ENCODE data around the gene FARS2.

FARS2 gene

DNA sequence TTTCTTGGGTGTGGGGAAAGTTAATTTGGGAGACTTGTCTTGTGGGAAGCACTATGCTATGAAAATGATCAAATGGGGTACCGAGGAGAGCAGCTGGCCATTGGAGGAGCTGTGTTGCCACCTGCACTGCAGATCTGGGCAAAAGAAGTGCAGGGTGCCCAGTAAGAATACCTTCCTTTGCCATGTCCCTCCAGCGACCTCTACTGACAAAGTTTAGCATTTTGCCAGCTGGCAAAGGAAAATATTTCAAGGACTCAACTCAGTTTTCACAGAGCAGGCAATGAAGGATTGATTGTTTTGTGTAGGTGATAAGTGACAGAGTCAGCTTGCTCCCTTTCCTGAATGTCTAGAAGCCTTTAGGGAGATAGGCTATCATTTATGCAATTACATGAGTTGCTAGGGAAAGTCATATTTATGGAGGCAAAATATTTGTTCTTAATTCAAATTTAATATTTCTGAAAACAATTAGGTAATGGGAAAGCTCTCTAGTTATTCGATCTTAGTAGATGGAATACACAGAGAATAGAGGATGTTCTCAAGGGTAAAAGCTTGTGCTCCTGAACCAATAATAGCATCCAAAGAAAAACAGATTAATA lies 118.4 kb downstream of the FARS2 start:
- FAIRE-seq = no peak

DNA sequence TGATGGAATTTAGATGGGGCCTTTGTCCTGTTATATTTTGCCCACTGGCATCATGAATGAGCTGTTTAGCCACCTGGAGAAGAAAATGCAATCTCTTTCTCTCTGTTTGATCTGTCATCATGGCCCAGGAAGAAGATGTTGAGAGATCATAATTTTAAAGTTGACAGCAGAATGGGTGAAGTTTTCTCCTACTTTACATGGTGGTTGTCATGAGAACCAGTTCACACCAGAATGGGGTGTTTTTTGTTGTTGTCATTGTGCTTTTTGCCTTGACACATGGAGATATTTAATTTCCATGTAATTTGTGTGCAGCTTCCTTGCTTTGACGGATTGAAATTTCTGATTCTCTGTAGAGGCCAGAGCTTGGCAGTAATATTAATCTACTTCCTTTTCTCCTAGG lies 122.5 kb downstream of the FARS2 start:
- no peak for FAIRE-seq

DNA sequence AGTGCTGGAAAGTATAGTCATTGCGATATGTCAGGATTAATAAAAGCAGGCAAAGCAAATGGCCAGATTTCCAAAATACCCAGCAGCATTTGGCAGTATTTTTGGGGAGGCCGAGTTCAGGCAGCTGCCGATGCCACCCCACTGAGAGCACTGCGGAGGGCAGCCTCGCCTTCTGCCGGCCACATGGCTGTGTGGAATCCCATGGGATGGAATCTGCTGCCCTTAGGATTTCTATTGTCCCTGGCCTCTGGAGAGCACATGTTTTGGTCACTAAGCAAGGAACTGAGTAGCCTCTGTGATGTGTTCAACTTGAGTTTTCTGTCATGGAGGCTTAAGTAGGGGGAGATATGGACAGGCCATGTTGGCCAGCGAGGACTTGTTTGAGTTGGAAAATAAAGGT lies 123.0 kb downstream of the FARS2 start:
- FAIRE-seq = no peak

DNA sequence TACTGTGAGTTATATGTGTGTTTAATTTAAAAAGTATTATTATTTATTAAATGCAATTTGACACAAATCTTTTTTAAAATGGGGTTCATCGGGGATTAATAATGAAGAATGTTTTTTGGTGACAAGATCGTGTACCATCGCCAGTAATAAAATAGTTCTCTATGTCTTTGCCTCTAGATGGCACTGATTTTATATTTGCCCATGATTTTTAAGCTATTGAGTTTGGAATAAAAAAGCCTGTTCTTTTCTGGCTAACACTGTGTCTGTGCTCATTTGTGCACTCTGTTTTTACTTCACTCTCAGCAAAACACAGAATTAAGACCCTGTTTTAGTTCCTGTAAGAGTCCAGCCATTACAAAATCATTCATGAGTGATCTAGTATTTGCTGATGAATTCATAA lies 127.0 kb downstream of the FARS2 start:
- no peak for FAIRE-seq

DNA sequence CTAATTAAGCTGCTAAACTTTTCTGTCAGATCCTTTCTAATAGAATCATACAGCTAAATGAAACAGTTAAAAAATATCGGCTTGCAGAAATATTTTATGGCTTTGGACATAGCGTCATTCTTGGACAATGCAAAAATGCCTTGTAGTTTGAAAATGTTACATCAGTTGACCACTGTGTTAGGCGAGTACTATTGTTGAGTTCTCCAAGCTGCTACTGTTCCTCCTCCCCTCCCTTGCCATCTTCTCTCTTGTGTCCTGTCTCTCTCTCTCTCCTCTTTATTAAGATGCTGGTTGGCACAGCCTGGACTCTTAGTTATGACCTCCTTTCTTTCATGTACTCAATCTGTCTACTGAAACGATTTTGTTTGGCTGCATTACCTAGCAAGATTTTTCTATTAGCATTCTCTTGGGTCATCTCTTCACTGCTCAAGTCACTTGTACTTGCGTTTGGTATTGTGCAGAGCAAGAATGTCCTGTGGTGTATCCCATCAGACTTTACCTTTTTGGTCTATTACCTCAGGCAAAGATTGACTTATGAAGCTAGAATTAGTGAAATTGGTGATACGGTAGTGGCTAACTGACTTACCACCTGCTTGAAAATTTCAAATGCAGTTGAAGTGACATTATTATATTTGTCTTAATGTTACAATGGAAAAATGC lies 127.9 kb downstream of the FARS2 start:
- no peak for FAIRE-seq

DNA sequence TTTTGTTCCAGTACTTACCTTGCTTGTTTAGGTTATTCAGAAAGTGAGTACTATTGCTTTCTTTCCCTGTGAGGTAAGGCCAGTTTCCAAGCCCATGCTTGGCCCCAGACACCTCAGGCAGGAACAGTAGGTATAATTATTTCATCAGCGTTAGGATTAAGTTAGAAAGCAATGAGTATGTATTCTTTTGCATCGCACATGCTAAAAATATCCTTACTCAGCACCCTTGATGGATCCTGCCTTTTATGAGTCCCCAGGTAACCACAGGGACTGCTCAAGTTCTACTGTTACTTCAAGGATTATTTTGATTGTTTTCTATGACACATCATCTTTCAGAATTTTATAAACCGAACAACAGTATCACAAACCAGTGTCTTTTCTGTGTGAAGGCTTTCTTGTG lies 128.9 kb downstream of the FARS2 start:
- FAIRE-seq = no peak

DNA sequence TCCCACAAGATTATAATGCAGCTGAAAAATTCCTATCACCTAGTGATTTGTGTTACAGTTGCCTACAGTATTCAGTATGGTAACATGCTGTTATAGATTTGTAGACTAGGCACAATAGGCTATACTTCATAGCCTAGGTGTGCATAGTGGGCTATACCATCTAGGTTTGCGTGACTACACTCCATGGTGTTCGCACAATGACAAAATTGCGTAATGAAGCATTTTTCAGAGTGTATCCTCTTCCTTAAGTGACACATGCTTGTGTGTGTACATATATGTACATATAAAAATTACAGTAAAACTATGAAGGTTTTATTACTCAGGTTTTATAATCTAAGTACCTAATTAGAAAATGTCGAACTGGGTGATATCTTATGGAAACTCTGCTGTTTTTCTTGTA lies 133.0 kb downstream of the FARS2 start:
- no peak for FAIRE-seq

DNA sequence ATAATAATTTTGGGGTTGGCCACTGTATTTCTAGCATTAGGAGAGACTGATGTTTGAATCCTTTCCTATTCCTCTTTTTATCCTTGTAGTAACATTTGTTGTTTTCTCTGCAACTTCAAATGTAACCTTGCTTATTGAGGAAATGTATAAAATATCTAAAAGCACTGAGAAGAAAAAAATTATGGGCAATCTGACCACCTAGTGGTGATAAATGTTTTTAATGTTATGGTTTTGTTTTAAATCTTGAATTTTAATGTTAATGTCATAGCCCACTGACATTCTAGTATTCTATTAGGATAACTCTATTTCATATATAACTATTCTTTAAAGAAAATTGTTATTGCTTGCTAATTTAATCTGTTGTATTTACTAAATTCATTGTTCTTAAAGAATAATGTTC lies 134.4 kb downstream of the FARS2 start:
- FAIRE-seq = no peak

DNA sequence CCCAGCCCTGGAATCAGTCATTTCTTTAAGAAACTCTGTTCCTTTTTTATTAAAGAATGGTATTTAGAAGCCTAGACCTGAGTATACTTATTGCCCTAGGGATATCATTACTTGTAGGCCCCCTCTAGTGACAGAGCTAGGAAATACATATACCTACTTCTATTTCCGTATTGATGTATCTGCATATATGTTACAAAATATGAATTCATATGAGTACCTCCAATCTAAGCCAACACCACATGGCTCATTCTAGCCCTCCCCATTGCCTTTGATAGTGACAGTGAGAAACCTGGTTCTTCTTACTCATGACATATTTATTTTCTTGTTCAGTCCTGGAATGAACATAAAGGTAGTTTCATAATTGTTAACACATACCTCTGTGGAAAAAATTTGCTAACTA lies 137.2 kb downstream of the FARS2 start:
- no peak for FAIRE-seq

DNA sequence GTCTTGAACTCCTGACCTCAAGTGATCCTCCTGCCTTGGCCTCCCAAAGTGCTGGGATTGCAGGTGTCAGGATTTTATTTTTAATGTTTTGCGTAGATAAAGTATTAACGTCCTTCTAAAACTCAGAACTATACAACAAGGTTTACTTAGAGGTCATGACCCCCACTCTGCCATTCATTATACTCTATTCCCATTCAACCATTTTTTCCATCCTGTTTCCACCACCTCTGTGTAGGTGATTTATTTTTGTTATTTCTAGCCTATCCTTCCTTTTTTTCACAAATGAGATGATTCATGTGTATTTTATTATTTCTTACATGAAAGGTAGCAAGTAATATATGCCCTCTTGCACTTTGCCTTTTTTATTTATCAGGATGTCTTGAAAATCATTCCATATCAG lies 138.1 kb downstream of the FARS2 start:
- FAIRE-seq = no peak

DNA sequence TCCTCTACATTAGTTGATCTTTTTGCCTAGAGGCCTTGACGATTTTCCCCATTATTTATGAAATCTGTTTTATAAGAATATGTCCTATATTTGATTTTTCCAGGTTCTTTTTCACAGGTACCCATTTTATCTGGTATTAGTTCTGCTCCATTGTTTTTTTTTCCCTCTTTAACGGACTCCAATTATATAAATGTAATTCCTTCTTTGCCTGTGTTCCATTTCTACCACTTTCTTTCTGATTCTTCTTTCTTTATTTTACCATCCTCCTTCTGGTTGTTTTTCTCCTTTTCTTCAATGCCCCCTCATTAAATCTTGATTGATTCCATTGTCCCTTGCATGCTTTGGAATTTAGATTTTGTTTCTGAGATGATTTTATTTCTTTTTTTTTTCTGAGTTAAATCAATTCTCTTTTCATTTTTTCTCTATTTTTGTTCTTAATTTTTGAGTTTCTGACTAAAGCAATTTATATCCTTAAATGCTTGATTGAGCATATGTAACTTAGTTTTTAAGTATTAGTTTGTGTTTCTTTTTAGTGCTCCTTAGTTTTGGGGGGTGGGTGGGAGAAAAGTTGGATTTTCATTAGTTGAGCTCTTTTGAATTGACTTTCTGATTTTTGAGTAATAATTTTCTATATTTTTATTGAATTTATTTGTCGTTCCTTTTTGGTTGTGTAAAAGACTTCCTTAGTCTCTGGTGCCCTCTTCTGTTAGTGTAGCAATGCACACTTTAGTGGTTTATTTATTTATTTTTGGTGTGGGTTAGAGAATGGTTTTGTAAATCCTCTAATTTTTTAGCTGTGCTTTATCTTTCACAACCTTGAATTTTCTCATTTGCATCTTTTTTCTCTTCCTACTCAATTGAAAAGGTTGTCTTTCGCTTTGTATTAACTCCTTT lies 140.8 kb downstream of the FARS2 start:
- FAIRE-seq = no peak

DNA sequence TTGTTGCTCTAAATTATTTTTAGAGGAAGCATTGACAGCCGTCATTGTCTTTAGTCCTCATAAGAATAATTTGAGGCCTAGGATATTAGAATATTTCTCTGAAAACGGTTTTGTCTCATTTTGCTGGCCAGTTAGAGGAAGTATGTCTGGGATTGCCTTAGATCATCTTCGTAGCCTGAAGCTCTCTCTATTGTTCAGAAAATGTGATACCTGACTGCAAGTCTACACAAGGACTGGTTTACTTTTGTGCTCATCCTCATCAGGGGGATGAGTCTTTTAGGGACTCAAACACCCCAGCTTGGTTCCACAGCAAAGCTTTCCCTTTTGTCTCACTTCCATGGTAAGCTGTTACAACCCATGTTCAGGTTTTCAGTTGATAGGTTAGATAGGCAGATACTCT lies 141.8 kb downstream of the FARS2 start:
- FAIRE-seq = no peak

DNA sequence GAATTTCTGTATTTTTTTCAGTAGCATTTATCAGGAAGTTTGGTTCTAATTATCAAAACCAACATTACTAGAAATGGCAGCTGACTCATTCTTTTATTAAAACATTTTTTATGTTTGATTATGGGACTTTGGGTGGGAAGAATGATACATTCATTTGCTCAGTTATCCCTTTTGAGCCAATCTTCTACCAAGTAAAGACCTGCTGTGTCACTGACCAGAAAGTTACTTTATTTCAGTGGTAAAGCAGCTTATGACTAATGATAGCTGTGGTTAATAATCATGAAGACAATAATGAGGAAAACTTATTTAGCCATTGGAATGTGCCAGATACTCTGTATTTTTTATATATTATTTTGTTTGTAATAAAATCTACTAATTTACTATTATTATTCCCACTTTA lies 142.3 kb downstream of the FARS2 start:
- no peak for FAIRE-seq

DNA sequence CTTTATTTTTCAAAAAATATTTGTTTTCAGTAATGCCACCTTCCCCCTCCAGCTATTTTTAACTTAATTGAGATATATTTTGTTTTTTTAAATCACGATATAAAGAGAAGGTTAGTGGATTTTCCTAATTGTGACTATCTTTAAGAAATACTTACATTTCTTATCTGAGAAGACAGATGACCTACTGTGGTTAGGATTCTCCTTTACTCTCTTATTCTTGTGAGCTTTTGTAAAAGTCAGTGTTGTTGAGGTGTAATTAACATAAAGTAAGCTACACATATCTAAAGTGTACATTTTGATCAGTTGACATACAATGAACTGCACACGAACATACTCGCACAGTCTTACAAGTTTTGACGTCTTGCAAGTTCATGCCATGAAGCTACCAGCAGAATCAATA lies 144.7 kb downstream of the FARS2 start:
- no peak for FAIRE-seq

DNA sequence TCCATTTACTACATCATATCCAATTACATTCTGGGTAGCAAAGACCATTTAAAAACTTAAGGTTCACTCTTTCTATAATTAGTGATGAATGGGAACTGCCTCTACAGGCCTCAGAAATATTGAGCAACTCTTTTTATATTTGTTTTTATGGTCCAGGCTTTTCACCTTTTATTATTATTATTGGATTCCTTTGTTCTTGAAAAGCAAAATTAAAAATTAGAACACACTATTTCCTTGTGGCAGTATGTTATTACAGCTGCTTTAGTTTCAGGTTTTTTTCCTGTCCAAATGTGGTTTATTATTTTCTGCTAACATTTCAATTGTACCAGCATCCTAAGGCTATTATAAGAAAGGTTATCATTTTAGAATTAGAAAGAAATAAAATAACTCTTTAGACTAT lies 150.1 kb downstream of the FARS2 start:
- no peak for FAIRE-seq

DNA sequence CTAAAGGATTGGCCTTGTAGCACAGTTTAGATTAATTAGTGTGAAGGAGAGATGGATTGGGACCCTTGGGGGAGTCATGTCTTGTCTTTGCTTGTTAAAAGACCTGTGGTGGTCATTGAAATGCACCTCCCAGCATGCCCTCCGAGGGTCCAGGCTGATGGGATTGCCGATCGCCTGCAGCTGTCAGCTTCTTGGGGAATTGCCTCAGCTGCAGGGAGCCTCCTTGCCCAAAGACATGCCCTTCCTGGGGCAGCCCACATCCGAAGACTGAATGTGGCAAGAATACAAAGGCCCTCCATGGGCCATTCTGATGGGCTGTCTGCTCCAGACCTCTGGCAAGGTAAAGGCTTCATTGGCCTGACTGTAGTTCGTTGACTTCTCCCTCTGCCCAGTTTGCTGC lies 150.7 kb downstream of the FARS2 start:
- FAIRE-seq = no peak

DNA sequence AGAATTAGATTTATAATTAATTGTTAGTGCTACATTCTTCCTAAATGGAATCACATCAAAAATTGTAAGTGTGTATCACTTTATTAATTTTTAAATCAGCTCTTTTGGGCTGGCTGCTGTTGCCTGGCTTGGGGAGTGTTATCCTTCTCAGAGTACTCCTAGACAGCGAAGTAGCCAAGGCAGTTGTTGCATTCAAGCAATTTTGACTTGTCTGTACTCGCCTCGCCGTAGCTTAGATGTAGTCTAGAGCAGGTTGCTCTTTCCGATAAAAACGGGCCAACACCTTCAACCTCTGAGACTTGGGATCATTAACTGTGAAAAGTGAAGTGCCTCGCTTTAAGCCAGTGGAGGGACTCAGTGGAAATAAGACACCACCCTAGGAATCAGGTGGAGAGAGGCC lies 151.3 kb downstream of the FARS2 start:
- FAIRE-seq = no peak

DNA sequence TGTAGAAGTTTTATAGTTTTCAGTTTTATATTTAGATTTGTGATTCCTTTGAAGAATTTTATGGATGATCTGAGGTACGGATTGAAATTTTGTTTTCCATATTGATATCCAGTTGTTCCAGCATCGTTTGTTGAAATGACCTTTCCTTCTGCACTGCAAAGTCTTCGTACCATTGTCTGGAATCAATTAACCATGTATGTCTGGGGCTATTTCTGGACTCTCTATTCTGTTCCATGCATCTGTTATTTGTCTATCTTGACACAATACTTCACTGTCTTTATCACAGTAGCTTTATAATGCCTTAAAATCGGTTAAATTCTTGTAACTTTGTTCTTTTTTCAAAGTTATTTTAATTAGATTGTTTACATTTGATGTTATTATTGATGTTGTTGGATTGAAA lies 154.9 kb downstream of the FARS2 start:
- no peak for FAIRE-seq

DNA sequence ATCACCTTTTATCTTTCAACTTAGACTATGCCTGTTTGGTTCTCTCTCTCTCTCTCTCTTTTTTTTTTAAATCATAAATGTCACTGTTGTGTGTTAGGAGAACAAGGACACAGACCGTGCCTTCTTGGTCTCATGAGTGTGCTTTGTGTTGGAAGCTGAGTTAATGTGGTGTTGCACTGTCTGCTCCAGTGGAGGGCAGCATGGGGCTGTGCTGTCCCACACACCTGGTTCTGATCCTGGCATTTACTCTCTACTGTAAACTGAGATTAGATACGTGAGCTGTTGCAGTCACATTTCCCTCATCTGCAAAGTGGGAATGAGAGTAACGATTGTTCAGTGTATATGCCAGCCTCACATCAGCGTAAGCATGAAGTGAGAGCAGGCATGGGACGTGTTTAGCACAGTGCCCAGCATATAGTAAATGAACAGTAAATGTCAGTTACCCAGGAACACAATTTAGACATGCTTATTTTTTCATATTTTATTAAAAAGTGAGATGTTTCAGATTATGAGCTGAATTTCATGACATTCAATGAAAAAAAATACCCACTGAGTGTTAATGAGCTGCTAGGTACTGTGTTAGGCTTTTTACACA lies 161.1 kb downstream of the FARS2 start:
- FAIRE-seq = no peak

DNA sequence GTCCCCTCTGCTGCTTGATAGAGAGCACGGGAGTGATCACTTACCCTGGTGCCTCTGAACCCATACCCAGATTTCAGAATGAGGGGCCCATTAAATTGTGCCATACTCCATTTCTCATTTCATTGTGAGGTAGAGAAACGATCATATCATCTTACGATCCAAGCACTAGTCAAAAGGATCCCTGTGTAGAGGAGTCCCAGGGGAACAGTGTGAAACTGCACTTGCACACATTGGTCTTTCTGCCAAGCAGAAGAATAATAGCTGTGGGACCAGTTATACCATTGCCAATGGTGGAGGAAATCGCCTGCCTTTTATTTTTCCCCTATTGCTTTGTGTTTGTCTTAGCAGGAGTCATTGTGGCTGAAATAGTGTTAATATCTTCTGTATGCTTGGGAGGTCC lies 161.9 kb downstream of the FARS2 start:
- no peak for FAIRE-seq

DNA sequence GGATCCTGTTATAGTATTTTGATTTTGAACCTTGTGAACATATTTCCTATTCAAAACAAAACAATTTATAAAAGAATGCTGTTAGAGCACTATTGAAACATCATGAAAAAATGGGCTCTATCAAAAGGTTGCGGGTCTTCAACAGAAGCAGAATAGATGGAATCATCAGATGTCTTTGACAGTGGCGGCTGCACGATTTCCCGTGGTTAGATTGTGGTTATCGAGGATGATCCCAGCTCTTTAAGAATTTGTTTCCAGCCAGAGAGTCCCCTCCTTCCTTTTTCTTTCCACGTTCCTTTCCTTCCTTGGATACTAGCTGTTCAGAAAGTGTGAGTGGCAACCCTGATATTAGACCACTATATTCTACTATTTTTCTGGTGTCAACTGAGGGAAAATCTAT lies 163.4 kb downstream of the FARS2 start:
- no peak for FAIRE-seq

DNA sequence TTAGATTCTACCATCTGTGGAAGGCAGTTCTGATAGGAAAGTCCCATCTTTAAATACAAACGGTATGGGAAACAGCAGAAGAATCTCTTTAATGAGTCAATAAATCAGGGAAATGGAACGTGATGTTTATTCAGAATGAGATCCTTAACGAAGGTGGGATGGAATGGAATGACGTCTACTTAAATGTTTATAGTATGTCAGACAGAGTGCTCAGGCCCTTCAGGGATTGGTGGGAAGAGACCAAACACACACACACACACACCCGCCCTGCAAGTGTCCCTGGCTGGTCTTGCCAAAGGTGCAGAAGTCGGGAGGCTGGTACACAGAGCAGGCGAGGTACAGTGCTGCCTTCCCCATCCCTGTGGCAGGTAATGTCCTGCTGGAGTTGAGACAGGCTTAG lies 164.0 kb downstream of the FARS2 start:
- FAIRE-seq = no peak

DNA sequence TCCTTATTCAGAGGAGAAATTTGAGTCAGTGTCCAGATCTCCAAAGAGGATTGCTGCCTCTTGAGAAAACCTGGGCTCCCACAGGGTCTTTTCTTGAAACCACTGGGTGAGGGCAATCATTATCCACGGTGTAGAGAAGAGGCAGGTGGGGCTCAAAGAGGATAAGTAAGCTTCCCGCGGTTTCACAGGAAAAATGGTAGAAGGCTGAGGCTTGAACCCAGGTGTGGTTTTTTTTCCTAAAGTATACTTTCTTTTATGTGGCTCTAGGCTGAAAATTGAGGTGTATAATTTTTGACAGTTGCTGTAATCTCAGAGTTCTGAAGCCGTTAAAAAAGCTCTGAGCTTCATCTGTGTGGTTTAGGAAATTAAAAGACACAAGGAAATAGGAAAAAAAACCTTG lies 164.5 kb downstream of the FARS2 start:
- FAIRE-seq = no peak

DNA sequence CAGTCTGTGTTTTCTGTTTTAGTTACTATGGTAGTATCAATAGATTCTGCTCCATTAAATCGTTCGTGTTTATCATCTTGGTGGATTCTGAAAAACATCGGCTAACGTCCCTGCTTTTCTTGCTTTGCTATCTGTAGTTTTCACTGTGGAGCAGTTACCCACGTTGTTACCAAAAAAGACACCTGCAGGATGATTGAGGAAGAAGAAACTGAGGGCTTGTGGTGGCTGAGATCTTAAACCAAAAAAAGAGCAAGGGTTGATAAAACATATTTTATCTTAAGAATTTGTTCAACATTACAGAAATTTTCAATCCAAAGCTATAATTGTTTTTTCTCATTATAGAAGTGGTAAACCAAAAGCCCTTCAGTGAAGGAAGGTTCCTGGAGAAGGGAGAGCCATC lies 166.3 kb downstream of the FARS2 start:
- no peak for FAIRE-seq

Measured in colon (tissue), 2 donors.